CD14-positive monocyte (primary cell): ENCODE results near the gene OMD. TPM values are rescaled to one million over a fixed set of nuclear protein-coding genes. Genes with fewer than 3 reads are reported as not detected.

ENCODE experiments used
- DNase-seq, 3 donors: peaks; one replicate each; pipeline ENCODE4 v3.0.0-alpha.2; 2011 to 2022
- H2AFZ ChIP-seq: 2 replicates; pipeline ENCODE4 v1.6.0; 2012; ENCODE audit warnings: mild to moderate bottlenecking, low read depth, low read length, inconsistent platforms; ENCODE audit not compliant: insufficient read depth, poor library complexity, severe bottlenecking
- H3K27ac ChIP-seq, 2 donors: 1 replicate in 1 of 2; 2 replicates in 1 of 2; pipeline ENCODE4 v1.5.1; 2012 to 2013; ENCODE audit warnings: low read length in 2 of 2, control low read depth in 1 of 2, inconsistent platforms in 1 of 2, low read depth in 1 of 2, mild to moderate bottlenecking in 1 of 2
- H3K27me3 ChIP-seq, 2 donors: one replicate each; pipeline versions ENCODE4 v1.6.0 to v1.6.1; 2011 to 2013; ENCODE audit warnings: low read length in 2 of 2; ENCODE audit not compliant: control insufficient read depth in 2 of 2, insufficient read depth in 2 of 2
- H3K36me3 ChIP-seq, 2 donors: replicated peaks in 1 of 2; 1 replicate in 1 of 2; 2 replicates in 1 of 2; pipeline versions ENCODE4 v1.5.1 to v1.6.1; 2012 to 2013; ENCODE audit warnings: low read length in 2 of 2, control low read depth in 1 of 2, inconsistent platforms in 1 of 2, mild to moderate bottlenecking in 1 of 2; ENCODE audit not compliant: insufficient read depth in 2 of 2, control insufficient read depth in 1 of 2
- H3K4me1 ChIP-seq, 2 donors: 1 replicate in 1 of 2; 2 replicates in 1 of 2; pipeline versions ENCODE4 v1.5.1 to v1.6.1; 2012 to 2013; ENCODE audit warnings: low read length in 2 of 2, control low read depth in 1 of 2, inconsistent platforms in 1 of 2, mild to moderate bottlenecking in 1 of 2, moderate library complexity in 1 of 2; ENCODE audit not compliant: insufficient read depth in 2 of 2, control insufficient read depth in 1 of 2
- H3K4me2 ChIP-seq: replicated peaks from 2 replicates; pipeline ENCODE3; 2012; ENCODE audit warnings: low read length, moderate library complexity, mild to moderate bottlenecking; ENCODE audit not compliant: poor library complexity, severe bottlenecking; ENCODE audit errors: extremely low read depth
- H3K4me3 ChIP-seq, 3 experiments: fragments of 200-600 bp in 1 of 3; sonication (generic) in 1 of 3; replicated peaks in 1 of 3; 1 replicate in 2 of 3; 2 replicates in 1 of 3; pipeline ENCODE4 v1.5.1; 2011 to 2013; ENCODE audit warnings: low read length in 3 of 3, mild to moderate bottlenecking in 3 of 3, control low read depth in 2 of 3, low read depth in 2 of 3, inconsistent platforms in 1 of 3, moderate library complexity in 1 of 3
- H3K79me2 ChIP-seq: 2 replicates; pipeline ENCODE4 v1.6.0; 2012; ENCODE audit warnings: mild to moderate bottlenecking, control low read depth, inconsistent platforms, low read length, moderate library complexity; ENCODE audit not compliant: insufficient read depth
- H3K9ac ChIP-seq: 2 replicates; pipeline ENCODE4 v1.6.0; 2017; ENCODE audit warnings: low read length, mild to moderate bottlenecking; ENCODE audit not compliant: insufficient read depth, poor library complexity, severe bottlenecking
- H3K9me3 ChIP-seq, 2 donors: replicated peaks in 1 of 2; 1 replicate in 1 of 2; 2 replicates in 1 of 2; pipeline versions ENCODE4 v1.5.1 to v1.6.1; 2012 to 2013; ENCODE audit warnings: low read length in 2 of 2, control low read depth in 1 of 2; ENCODE audit not compliant: control insufficient read depth in 1 of 2, insufficient read depth in 1 of 2
- H4K20me1 ChIP-seq: 2 replicates; pipeline ENCODE4 v1.6.0; 2012; ENCODE audit warnings: mild to moderate bottlenecking, low read length, control low read depth, moderate library complexity; ENCODE audit not compliant: insufficient read depth
- H3K27ac Mint-ChIP-seq, 7 donors: one replicate each; pipeline ENCODE4 v1.8.0; 2020; ENCODE audit warnings: mild to moderate bottlenecking in 7 of 7, mixed read lengths in 7 of 7, moderate library complexity in 6 of 7, inconsistent platforms in 2 of 7
- H3K27me3 Mint-ChIP-seq, 3 donors: one replicate each; pipeline ENCODE4 v1.8.0; 2021 to 2022; ENCODE audit warnings: low read depth in 3 of 3, mild to moderate bottlenecking in 3 of 3, mixed read lengths in 3 of 3, moderate library complexity in 3 of 3, inconsistent platforms in 1 of 3
- H3K36me3 Mint-ChIP-seq, 2 donors: one replicate each; pipeline ENCODE4 v1.8.0; 2020; ENCODE audit warnings: mixed read lengths in 2 of 2, inconsistent platforms in 1 of 2, mild to moderate bottlenecking in 1 of 2
- H3K4me1 Mint-ChIP-seq: one replicate; pipeline ENCODE4 v1.8.0; 2020; ENCODE audit warnings: mild to moderate bottlenecking, mixed read lengths
- H3K4me3 Mint-ChIP-seq, 2 donors: one replicate each; pipeline ENCODE4 v1.8.0; 2020; ENCODE audit warnings: mild to moderate bottlenecking in 2 of 2, mixed read lengths in 2 of 2, moderate library complexity in 1 of 2
- H3K9me3 Mint-ChIP-seq, 7 donors: one replicate each; pipeline ENCODE4 v1.8.0; 2020 to 2022; ENCODE audit warnings: mixed read lengths in 7 of 7, mild to moderate bottlenecking in 6 of 7, moderate library complexity in 6 of 7, inconsistent platforms in 2 of 7
- WGBS: methylation state at CpG from one replicate; pipeline ENCODE4 v1.1.5; 2013; ENCODE audit warnings: missing lambda C conversion rate; ENCODE audit not compliant: insufficient coverage; 5-methylcytosine and 5-hydroxymethylcytosine counted together
- intact Hi-C, 2 donors: fragments of 100-400 bp; cut with micrococcal nuclease; formaldehyde crosslinking; loops; one replicate each; pipeline versions ENCODE4 v1.15.0 to v1.15.1; 2023
- polyA plus RNA-seq, 3 donors: library from polyadenylated mRNA; depleted of rRNA in 1 of 3; unstranded in 2 of 3; stranded (reverse) in 1 of 3; fragments of 300-500 nt in 2 of 3; fragments of >200 nt in 1 of 3; fragmentation: Illumina TruSeq in 2 of 3; gene quantifications; 1 replicate in 2 of 3; 2 replicates in 1 of 3; pipeline ENCODE4 v1.2.3, GENCODE V29; 2012 to 2021
- TF ChIP-seq, protein P1 (sequence below): fragments of 200-600 bp; IDR thresholded peaks from one replicate; pipeline ENCODE4 v1.8.0; 2022; ENCODE audit warnings: antibody characterized with exemption, mild to moderate bottlenecking

The OMD gene
- polyA plus RNA-seq, 3 donors: not detected

DNA sequence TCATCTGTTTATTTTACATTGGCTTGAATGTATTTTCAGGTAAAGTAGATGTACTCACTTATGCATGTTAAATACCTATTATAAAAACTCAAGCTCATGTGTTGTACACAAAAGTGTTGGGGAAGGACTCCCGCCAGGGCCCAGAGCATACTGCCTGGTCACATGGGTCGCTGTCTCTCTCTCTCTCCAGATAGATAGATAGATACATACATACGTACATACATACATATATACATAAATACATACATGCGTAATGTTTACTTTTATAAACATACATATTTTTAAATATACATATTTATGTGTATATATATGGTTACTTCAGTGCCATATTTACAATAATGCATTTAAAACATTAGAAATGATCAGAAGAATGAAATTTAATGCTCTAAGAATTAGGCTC lies 33.3 kb upstream of the OMD start:
- Histone ChIP-seq H3K27ac (no peak overlapping the region), H3K9me3 (no peaks in the 10 kb centered on the region), H3K36me3 (no peaks in the 10 kb centered on the region), H2AFZ (no peak overlapping the region), H3K27me3 (no peaks in the 10 kb centered on the region), H3K9ac (no peak overlapping the region), H3K4me1 (no peaks in the 10 kb centered on the region), H3K4me3 (no peak overlapping the region), H4K20me1 (no peaks in the 10 kb centered on the region), H3K4me2 (no peak overlapping the region), H3K79me2 (no peaks in the 10 kb centered on the region)
- intact Hi-C loops: no loop called here
- no peak for DNase-seq
- no peaks in the 10 kb centered on the region for H3K27me3 Mint-ChIP-seq
- no peak overlapping the region for H3K27ac Mint-ChIP-seq
- TF ChIP-seq, protein P1, sequence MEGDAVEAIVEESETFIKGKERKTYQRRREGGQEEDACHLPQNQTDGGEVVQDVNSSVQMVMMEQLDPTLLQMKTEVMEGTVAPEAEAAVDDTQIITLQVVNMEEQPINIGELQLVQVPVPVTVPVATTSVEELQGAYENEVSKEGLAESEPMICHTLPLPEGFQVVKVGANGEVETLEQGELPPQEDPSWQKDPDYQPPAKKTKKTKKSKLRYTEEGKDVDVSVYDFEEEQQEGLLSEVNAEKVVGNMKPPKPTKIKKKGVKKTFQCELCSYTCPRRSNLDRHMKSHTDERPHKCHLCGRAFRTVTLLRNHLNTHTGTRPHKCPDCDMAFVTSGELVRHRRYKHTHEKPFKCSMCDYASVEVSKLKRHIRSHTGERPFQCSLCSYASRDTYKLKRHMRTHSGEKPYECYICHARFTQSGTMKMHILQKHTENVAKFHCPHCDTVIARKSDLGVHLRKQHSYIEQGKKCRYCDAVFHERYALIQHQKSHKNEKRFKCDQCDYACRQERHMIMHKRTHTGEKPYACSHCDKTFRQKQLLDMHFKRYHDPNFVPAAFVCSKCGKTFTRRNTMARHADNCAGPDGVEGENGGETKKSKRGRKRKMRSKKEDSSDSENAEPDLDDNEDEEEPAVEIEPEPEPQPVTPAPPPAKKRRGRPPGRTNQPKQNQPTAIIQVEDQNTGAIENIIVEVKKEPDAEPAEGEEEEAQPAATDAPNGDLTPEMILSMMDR: no peak
- H3K36me3 Mint-ChIP-seq: no peaks in the 10 kb centered on the region
- no peak overlapping the region for H3K4me3 Mint-ChIP-seq
- no CpG with 5 or more reads among the region's 4 CpGs for WGBS
- no peaks in the 10 kb centered on the region for H3K9me3 Mint-ChIP-seq
- H3K4me1 Mint-ChIP-seq: no peaks in the 10 kb centered on the region

DNA sequence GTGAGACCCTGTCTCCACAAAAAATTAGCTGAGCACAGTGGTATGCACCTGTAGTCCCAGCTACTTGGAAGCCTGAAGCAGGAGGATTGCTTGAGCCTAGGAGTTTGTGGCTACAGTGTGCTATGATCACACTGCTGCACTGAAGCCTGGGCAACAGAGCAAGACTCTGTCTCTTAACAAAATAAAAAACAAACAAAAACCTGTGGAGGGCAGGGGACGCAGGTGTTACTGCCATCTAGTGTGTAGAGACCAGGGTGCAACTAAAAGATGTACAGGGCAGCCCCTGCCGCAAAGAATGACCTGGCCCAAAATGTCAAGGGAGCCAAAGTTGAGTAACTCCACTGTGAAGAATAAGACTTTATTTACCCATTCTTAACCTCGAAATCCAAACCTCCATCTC lies 30.9 kb upstream of the OMD start:
- Mint-ChIP-seq H3K27ac (no peak overlapping the region), H3K36me3 (no peaks in the 10 kb centered on the region), H3K27me3 (no peaks in the 10 kb centered on the region), H3K9me3 (peaks cover 0 to 3% (median 0%) of the 10 kb centered on the region in 7 donors), H3K4me3 (no peak overlapping the region), H3K4me1 (no peaks in the 10 kb centered on the region)
- no peak overlapping the region for H3K9ac ChIP-seq
- intact Hi-C loops: no loop called here
- H3K4me2 ChIP-seq: no peak overlapping the region
- H3K4me3 ChIP-seq: no peak overlapping the region
- H3K27me3 ChIP-seq: no peaks in the 10 kb centered on the region
- no peaks in the 10 kb centered on the region for H3K9me3 ChIP-seq
- DNase-seq: no peak
- no peaks in the 10 kb centered on the region for H3K79me2 ChIP-seq
- 86% methylated on average over 2 of the region's 3 CpGs for WGBS
- H3K4me1 ChIP-seq: no peaks in the 10 kb centered on the region
- TF ChIP-seq, protein P1: no peak
- no peaks in the 10 kb centered on the region for H3K36me3 ChIP-seq
- no peak overlapping the region for H3K27ac ChIP-seq
- H4K20me1 ChIP-seq: no peaks in the 10 kb centered on the region
- no peak overlapping the region for H2AFZ ChIP-seq
